Measurements from ENCODE around the gene CRIP2. TPM values are rescaled to one million over a fixed set of nuclear protein-coding genes. Genes with fewer than 3 reads are reported as not detected.

CRIP2 gene
- total and polyA plus RNA-seq, 2 donors (not counting 1 experiment from before 2014, with no cell fraction given) = 6.0 to 81.6 TPM

DNA sequence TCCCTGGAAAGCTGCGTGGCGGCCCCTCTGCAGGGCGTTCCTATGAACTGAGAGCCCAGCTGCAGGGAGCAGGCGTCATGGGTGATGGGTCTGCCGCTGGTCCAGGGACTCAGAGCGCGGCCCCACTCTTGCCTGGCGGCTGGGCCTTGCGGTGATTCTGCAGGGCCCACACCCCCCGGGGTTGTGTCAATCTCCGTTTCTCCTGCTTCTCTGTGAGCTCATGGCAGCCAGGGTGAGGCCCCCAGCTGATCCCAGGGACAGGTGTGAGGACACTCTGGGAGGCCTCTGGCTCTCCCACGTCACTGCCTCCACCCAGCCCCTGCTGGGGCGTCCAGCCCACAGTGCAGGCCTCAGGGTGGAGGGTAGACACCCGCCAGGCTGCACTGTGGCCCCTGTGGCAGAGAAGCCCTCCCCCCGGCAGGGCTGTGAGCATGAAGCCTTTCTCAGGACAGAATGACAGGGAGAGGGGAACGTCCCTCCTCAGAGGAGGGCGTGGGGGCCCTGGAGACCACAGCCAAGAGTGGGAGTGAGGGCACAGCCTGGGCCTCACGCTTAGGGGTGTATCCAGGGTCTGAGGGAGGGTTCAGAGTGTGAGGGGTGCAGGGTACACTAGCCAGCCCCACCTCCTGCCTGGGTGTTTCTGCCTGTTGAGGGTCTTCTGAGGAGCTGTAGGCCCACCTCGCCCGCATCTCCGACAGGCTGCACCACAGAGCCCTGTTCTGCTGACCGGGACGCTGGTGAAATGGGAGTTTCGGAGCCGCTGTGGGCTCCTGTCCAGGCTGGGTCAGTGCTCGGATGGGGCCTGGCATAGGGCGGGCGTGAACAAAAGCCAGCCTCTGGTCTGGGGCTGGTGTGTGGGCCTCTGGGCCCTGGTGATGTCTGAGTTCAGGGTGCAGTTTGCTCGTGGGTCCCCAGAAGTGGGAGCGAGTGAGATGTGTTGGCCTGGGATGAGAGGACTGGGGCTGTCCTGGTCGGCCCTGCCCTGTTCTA is 26.7 kb upstream of the CRIP2 start:
- Histone ChIP-seq H4K20me1 (ENCODE audit: control insufficient read depth, insufficient read depth, low read length, poor library complexity, severe bottlenecking) (peaks cover 41% of the 10 kb centered on the region), H3K4me1 (ENCODE audit: control insufficient read depth in 2 of 2, insufficient read depth in 2 of 2, low read length in 2 of 2) (no peaks in the 10 kb centered on the region), H3K4me3 (ENCODE audit: control extremely low read depth in 1 of 5, extremely low read depth in 1 of 5, insufficient read depth in 1 of 5, low read depth in 2 of 5, low read length in 4 of 5) (no peak overlapping the region), H2AFZ (ENCODE audit: insufficient read depth, low read depth, low read length, poor library complexity, severe bottlenecking) (no peak overlapping the region), H3K79me2 (ENCODE audit: control insufficient read depth, insufficient read depth, low read length) (peaks cover 41% of the 10 kb centered on the region), H3K27ac (ENCODE audit: low read length in 2 of 2) (no peak overlapping the region), H3K36me3 (replicated peaks in 1 of 2; ENCODE audit: control extremely low read depth in 1 of 2, control insufficient read depth in 1 of 2, extremely low read depth in 1 of 2, insufficient read depth in 2 of 2, low read length in 1 of 2) (peaks cover 0 to 26% of the 10 kb centered on the region in 2 experiments), H3K27me3 (replicated peaks in 1 of 4; ENCODE audit: control extremely low read depth in 1 of 4, control insufficient read depth in 3 of 4, insufficient read depth in 4 of 4, low read length in 3 of 4) (no peaks in the 10 kb centered on the region), H3K9me3 (ENCODE audit: control extremely low read depth in 1 of 3, control insufficient read depth in 2 of 3, insufficient read depth in 1 of 3, low read length in 2 of 3) (no peaks in the 10 kb centered on the region), H3K9ac (ENCODE audit: low read length) (no peak overlapping the region), H3K4me2 (replicated peaks; ENCODE audit: low read depth, low read length, poor library complexity, severe bottlenecking) (no peak overlapping the region)
- ChIA-PET POLR2A (interaction anchor here (1.0 kb wide), 1 partner anchor 30 kb away, joined by 3 read pairs; no protein-coding TSS in a partner anchor), CTCF (interaction anchor here (0.7 to 1.9 kb wide), 8 partner anchors 26 to 84 kb away, joined by 3 to 28 read pairs (median 4); no protein-coding TSS in a partner anchor)
- TF ChIP-seq EZH2 (IDR thresholded peaks at IDR 0.05; ENCODE audit: borderline replicate concordance, insufficient read depth, low read depth, low read length, poor library complexity, severe bottlenecking) = no peak
- TF ChIP-seq, protein P1, sequence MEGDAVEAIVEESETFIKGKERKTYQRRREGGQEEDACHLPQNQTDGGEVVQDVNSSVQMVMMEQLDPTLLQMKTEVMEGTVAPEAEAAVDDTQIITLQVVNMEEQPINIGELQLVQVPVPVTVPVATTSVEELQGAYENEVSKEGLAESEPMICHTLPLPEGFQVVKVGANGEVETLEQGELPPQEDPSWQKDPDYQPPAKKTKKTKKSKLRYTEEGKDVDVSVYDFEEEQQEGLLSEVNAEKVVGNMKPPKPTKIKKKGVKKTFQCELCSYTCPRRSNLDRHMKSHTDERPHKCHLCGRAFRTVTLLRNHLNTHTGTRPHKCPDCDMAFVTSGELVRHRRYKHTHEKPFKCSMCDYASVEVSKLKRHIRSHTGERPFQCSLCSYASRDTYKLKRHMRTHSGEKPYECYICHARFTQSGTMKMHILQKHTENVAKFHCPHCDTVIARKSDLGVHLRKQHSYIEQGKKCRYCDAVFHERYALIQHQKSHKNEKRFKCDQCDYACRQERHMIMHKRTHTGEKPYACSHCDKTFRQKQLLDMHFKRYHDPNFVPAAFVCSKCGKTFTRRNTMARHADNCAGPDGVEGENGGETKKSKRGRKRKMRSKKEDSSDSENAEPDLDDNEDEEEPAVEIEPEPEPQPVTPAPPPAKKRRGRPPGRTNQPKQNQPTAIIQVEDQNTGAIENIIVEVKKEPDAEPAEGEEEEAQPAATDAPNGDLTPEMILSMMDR (IDR thresholded peaks at IDR 0.05) = no peak
- Mint-ChIP-seq H3K4me1 (no peaks in the 10 kb centered on the region), H3K27ac (no peak overlapping the region), H3K27me3 (no peaks in the 10 kb centered on the region), H3K9me3 (ENCODE audit: insufficient read depth) (no peaks in the 10 kb centered on the region), H3K4me3 (no peak overlapping the region)
- WGBS (ENCODE audit: insufficient coverage) = 94% methylated on average over 31 of the region's 31 CpGs
- ATAC-seq (ENCODE audit: low read depth) (no peak), DNase-seq (no peak)
- intact Hi-C loops (cut with micrococcal nuclease) = loop anchor here (1.0 to 2.0 kb wide), 3 partner anchors 43 to 81 kb away; partner anchors contain the start of gene TEDC1

Measured in B cell (primary cell).